Measurements from ENCODE around the gene PDE6A. TPM values are rescaled to one million over a fixed set of nuclear protein-coding genes. Genes with fewer than 3 reads are reported as not detected.

PDE6A gene
- total RNA-seq, 1 experiment from 2014 or later = not detected

- Histone ChIP-seq H2BK12ac (ENCODE audit: insufficient read length, low read depth, low read length) (no peak overlapping the region), H3T11ph (ENCODE audit: low read length) (no peak overlapping the region), H3K56ac (ENCODE audit: insufficient read length, low read depth, low read length) (no peak overlapping the region), H2BK15ac (ENCODE audit: low read depth, low read length) (no peak overlapping the region), H4K8ac (replicated peaks; ENCODE audit: insufficient read length, low read depth, low read length) (no peak overlapping the region), H3K27ac (ENCODE audit: insufficient read length, low read depth, low read length) (no peak overlapping the region), H2BK20ac (ENCODE audit: low read depth, low read length, poor library complexity, severe bottlenecking) (no peak overlapping the region), H3K9me3 (ENCODE audit: control insufficient read depth, low read depth, low read length) (no peaks in the 10 kb centered on the region), H4K5ac (ENCODE audit: insufficient read length, low read depth, low read length) (no peak overlapping the region), H3K79me1 (ENCODE audit: insufficient read depth, low read depth, low read length, poor library complexity, severe bottlenecking) (no peaks in the 10 kb centered on the region), H3K27me3 (ENCODE audit: insufficient read depth, low read length) (no peaks in the 10 kb centered on the region), H3K9ac (ENCODE audit: extremely low read depth, insufficient read length, low read length) (no peak overlapping the region), H2AFZ (ENCODE audit: low read length) (no peak overlapping the region), H2BK120ac (ENCODE audit: low read depth, low read length, poor library complexity, severe bottlenecking) (no peak overlapping the region), H3K23me2 (ENCODE audit: insufficient read length, low read depth, low read length, poor library complexity, severe bottlenecking) (no peaks in the 10 kb centered on the region), H3K4me2 (ENCODE audit: insufficient read depth, insufficient read length, low read length) (no peak overlapping the region), H3K4ac (ENCODE audit: low read depth, low read length) (no peak overlapping the region), H3K14ac (ENCODE audit: insufficient read depth, low read length) (no peak overlapping the region), H3K18ac (ENCODE audit: insufficient read length, low read depth, low read length) (no peak overlapping the region), H3K79me2 (ENCODE audit: insufficient read depth, low read length) (no peaks in the 10 kb centered on the region), H3K23ac (ENCODE audit: insufficient read length, low read depth, low read length) (no peak overlapping the region), H3K4me1 (ENCODE audit: insufficient read depth, low read length) (no peaks in the 10 kb centered on the region), H4K91ac (ENCODE audit: insufficient read length, low read depth, low read length) (no peak overlapping the region), H2AK5ac (ENCODE audit: insufficient read length, low read length) (no peak overlapping the region), H4K20me1 (ENCODE audit: control insufficient read depth, insufficient read depth, insufficient read length) (no peaks in the 10 kb centered on the region), H2BK5ac (ENCODE audit: insufficient read length, low read length) (no peak overlapping the region)
- no peak for TF ChIP-seq CTCF (conservative IDR thresholded peaks at IDR 0.05)
- Mint-ChIP-seq H3K9me3 (no peaks in the 10 kb centered on the region), H3K27me3 (ENCODE audit: low read depth) (no peaks in the 10 kb centered on the region), H3K36me3 (ENCODE audit: insufficient read depth in 1 of 3, low read depth in 3 of 3) (no peaks in the 10 kb centered on the region; a peak in 1 of 7 replicates), H3K4me1 (peaks cover 7 to 10% of the 10 kb centered on the region in 2 experiments), H3K27ac (no peak overlapping the region), H3K4me3 (no peak overlapping the region)
- no CpG with 5 or more reads among the region's 3 CpGs for WGBS (ENCODE audit: extremely low coverage, insufficient read length, low lambda C conversion rate)
- DNase-seq = no peak
These were observed 89.7 kb downstream of the PDE6A start for GRCh38 chr5:149854866-149855265.
